Measurements from ENCODE around the gene AURKA.
A peak's percentile ranks its signal among the peaks of the same experiment; 100 is the strongest.
"Not testable (repeated sequence)": the region's sequence is repeated elsewhere in the genome, so short reads cannot be mapped to it uniquely, and the experiment has no call there.

AURKA gene

DNA sequence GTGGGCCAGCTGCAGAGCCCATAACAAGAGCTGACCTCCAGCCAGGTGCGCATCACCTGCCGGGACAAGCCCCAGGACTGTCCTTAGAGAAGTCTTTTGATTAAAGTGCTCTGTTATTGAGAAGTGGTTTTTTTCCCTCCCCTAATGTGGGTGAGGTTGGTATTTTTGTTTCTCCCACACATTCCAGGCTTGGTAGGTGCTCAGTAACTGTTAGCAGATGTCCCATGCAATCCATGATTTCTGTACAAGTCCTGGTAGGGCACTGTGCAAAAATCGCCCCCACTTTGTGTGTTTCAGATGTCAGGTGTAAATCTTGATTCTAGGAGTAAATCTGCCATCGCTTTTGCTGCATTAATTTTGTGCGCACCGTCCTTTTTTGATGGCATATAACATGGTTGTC, 28.5 kb downstream of the AURKA start:
- no peak for DNase-seq (ENCODE audit: low read depth)
- H3K4me3 ChIP-seq (ENCODE audit: low read depth, low read length) = no peak overlapping the region

DNA sequence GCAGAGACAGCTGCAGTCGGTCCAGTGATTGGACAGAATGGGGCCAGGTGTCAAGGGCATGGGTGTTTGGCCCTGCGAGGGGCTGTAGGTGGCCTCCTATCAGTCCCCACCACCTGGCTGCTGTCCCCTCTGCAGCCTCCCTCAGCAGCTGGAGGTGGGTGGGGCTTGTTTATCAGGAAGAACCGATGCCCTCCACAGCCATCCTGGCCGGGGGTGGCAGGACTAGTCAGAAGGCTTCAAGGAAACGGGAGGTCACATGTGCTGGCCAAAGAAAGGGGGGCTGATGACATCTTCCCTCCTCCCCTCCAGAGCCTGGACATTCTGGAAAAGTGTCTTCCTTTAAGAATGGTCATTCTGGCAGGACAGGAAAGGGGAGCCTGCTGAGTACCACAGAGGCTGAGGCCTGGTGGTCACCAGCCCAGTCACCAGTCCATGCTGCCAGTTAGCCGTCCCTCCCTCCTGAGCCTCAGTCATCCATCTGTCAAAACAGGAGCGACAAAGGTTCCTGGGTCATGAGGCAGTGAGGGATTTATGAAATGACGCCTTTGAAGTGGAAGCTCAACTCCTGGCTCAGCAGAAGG, 29.1 kb downstream of the AURKA start:
- DNase-seq (ENCODE audit: low read depth) = no peak
- no peak overlapping the region for H3K4me3 ChIP-seq (ENCODE audit: low read depth, low read length)

DNA sequence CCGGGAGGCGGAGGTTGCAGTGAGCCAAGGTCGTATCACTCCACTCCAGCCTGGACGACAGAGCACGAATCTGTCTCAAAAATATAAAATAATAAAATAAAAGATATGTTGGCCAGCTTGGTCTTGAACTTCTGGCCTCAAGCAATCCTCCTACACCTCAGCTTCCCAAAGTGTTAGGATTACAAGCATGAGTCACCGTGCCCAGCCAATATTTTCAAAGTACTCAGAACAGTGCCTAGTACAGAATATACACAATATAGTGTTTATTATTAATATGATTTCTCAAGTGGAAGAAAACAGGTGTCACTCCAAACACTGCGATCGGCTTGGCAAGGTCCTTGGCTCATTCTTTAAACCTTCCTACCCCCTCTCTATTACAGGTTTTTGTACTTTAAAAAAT, 30.1 kb downstream of the AURKA start:
- H3K4me3 ChIP-seq (ENCODE audit: low read depth, low read length) = no peak overlapping the region
- DNase-seq (ENCODE audit: low read depth) = no peak

DNA sequence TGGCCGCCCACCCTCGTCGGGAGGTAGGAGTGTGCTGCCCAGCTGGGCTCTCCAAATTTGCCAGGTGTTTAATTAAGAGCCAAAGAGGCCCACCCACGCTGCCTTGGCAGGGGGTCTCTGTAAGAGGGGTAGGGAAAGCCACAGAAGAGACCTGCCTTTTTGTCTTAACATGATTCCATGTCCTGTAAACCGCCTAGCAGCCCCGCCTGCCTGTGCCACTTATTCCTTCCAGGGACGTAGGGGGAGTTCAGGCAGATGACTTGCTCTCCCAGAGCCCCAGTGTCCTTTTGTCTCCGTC, 31.2 kb downstream of the AURKA start:
- DNase-seq (ENCODE audit: low read depth) = no peak
- H3K4me3 ChIP-seq (ENCODE audit: low read depth, low read length) = no peak overlapping the region

DNA sequence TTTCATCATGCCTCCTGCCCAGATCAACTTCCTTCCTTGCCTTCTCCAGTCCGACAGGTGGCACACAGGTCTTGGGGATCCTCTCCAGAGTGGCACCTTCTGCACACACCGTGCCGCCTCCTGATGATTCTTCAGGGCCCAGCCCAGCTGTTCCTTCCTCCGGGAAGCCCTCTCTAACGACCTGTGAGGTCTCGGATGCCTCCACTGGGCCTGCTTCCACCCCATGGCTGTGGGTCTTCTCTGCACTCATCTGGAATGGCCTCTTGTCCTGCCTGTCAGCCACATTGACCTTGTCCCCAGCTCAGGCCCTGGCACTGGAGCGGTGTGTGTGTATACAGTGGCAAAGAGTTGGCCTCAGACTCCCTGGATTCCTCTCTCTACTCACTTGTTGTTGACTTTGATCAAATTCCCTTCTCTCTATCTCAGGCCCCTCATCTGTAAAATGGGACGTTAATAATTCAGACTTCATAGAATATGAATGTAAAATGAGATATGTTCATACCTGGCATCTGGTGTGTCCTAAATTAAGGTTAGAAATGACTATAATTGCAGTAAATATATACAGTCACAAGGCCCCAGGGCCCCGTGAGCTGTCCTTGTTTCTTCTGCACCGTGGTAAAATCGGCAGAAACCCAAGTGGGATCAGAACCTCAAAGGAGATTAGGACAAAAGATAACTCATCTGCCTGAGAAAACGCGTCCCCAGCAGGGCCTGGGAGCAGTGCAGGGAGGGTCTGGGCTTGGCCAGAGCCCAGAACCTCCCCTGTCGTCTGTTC, 31.7 kb downstream of the AURKA start:
- peak overlapping the region; percentile 89 for H3K4me3 ChIP-seq (ENCODE audit: low read depth, low read length)
- DNase-seq (ENCODE audit: low read depth) = no peak

DNA sequence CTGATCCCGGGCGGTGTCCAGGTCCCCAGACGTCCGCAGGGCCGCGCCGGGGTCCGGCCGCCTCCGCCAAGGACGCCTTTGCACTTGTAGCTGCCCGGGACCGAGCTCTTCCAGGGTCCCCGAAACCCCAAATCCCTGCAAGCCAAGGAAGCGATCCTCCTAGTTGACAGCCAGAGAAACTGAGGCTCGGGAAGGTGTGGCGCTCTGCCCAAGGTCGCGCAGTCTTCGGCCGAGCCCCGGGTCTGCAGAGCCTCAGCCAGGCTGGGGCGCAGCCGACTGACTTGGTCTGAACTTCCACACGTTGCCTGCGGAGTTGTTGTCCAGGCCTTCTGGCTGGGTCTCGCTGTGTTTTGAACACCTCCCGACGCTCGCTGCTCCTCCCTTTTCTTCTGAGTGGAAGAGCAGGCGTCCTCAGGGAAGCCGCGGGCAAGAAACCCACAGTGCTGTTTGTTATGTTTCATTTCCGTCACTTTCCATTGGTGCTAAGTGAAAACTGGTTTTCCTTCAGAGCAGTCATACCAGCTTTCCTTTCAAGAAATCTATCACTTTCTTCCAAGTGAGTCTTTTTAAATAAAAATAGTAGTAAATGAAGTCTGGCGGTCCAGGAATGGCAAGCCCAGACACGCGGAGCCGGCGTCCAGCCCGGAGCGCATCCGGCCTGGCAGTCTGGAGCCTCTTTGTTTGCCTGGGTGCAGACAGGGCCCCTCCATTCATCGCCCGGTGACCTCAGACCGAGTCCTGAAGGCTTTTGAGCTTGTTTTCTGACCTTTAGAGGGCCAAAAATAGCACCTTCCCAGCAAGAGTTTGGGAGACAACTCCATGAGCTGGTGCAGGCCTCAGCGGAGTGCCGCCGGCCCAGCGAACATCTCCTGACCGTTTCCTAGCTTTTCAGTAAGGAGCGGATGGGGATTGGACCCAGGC, 32.5 kb downstream of the AURKA start:
- peak; percentile 36 for DNase-seq (ENCODE audit: low read depth)
- peak overlapping the region; percentile 89 for H3K4me3 ChIP-seq (ENCODE audit: low read depth, low read length)

DNA sequence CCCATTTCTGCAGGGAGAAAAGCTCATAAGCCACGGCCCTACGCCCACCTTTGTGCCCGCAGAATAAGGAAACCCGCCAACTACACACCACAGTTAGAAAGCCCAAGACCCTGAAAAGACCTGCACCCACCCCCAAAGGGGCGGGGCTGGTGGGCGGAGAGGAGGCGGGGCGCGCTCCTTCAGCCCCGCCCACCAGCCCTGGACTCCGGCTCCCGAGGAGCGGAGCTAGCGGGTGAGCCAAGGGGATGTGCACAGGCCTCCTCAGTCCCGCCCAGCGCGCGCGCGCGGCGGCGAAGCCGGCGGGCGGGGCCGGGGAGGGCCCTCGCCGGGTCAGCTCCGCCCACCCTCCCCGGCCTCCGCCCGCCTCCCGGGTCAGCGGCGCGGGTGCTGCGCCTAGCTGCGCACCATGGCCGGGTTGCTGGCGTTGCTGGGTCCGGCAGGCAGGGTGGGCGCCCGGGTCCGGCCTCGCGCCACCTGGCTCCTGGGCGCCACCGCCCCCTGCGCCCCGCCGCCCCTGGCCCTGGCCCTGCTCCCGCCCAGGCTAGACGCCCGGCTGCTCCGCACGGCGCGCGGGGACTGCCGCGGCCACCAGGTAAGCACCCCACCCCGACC, 33.3 kb downstream of the AURKA start, which contains the start of gene FAM210B:
FAM210B (plus strand) TSS at position 375 of the 612 bp plus-strand sequence; CDS start at position 407, 32 bp downstream.
- DNase-seq (ENCODE audit: low read depth) = peak; percentile 70
- peak within 1 kb of the TSS; percentile 89 for H3K4me3 ChIP-seq (ENCODE audit: low read depth, low read length)

DNA sequence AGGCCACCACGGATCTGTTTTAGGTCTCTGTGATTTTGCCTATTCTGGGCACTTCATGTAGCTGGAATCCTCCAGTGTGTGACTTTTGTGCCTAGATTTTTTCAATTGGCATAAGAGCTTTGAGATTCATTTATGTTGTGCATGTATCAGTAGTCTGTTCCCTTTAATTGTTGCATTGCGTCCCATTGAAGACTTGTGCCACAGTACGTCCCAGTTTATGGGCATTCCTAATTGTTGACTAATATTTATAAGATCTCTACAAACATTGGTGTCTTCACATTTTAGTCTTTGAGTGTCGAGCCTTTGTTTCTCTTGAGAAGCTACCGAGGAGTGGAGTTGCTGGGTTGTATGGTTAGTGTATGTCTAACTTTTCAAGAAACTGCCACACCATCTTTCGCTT, 33.9 kb downstream of the AURKA start:
- DNase-seq (ENCODE audit: low read depth) = no peak
- no peak overlapping the region for H3K4me3 ChIP-seq (ENCODE audit: low read depth, low read length)

DNA sequence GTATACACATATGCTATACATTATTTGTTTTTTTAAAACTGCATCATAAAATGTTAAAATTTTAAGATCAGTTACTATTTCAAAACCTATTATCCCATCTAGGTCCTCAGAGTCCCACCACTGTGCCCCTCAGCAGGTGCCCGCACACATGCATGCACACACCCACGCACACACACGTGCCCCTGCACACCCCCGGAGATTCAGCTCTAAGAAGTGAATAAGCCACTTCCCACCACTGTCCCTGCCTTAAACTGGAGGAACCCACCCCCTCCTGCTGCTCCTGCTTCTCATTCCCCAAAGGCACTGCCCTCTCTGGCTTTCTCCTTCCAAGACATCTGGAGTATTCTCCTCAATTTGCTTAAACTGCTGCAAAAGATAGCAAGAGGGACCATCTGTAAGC, 38.7 kb downstream of the AURKA start:
- DNase-seq (ENCODE audit: low read depth) = no peak

DNA sequence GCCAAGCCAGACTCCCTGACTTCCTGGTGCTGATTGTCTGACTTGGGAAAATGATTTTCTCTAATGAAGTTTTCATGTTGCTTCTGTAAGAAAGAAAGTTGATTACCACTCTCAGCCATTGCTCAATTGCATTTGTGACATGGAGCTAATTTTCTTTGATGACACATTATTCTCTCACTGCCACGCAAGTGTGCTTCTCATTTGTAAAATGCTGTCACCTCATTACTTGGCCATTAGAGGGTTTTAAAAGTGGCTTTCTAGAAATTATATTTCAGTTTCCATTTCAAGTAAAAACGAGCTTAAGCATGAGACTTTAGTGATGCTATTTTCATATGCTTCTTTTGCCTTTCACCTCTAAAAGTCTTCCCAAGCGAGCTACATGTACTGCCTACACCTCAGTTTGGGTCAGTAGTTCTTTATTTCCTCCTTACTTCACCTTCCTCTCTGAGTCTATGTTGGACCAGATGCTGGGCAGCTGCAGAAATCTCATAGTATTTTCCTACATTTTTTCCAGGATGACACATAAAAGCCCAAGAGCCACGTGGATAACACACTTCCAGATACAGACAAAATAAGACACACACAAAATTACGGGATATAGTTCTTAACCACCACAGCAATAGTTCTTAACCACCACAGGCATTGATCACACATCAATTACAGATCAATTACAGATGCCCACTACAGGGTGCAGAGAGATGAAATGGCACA, 39.5 kb downstream of the AURKA start:
- DNase-seq (ENCODE audit: low read depth) = no peak
- no peak overlapping the region for H3K4me3 ChIP-seq (ENCODE audit: low read depth, low read length)

More for the DNA sequence above, 38.7 kb downstream of the AURKA start:
- no peak overlapping the region for H3K4me3 ChIP-seq (ENCODE audit: low read depth, low read length)

DNA sequence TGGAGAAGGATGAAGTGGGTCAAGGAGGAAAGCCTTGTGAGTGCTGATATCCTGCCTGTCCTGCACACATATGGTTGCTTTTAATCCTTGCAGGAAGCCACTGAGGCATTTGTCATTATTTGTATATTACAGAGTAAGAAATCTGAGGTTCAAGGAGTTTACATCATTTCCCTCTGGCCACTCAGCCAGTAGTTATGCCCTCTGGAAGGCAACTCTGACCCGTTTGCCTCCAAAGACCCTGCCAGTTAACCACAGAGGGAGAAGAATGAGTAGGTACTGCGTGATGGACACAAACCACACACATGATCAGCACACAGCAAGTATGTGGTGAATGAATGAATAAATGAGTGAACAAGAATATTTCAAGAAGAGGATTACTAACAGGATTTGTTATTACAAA, 41.2 kb downstream of the AURKA start:
- no peak overlapping the region for H3K4me3 ChIP-seq (ENCODE audit: low read depth, low read length)
- DNase-seq (ENCODE audit: low read depth) = no peak

DNA sequence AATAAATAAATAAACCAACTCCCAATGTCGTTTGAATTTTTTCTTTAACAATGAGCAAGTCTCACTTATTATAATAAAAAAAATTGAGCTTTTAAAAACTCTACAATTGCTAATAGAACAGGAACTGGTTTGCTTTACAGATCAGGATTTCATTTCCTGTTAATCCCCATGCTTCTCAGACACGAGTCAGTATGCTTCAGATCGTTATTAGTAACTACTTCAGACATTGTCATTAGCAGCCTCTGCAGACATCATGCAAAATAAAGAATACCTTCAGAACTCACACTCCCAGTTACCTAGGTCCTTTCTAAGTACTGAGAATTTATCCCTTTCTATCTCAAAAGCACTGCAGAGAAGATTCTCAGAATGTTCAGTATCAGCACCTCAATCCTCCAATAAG, 43.3 kb downstream of the AURKA start:
- DNase-seq (ENCODE audit: low read depth) = no peak
- H3K4me3 ChIP-seq (ENCODE audit: low read depth, low read length) = no peak overlapping the region

DNA sequence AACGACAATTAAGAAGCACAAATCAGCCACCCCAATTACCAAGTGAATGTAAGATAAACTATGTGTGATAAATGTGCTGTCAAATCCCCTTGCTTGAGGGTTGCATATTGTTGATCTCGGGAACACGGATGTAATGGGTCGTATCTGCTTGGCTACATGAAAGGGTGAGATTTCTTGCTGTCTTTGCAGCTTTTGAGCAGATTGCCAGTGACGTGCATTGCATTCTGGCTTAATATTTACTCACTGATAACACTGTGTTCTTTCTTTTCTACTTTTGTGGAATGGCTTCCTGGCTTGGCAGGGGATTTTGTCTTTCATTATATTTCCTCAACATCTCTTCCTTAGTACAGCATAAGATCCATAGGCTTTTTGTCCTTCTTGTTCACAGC, 43.7 kb downstream of the AURKA start:
- no peak for DNase-seq (ENCODE audit: low read depth)
- H3K4me3 ChIP-seq (ENCODE audit: low read depth, low read length) = no peak overlapping the region

DNA sequence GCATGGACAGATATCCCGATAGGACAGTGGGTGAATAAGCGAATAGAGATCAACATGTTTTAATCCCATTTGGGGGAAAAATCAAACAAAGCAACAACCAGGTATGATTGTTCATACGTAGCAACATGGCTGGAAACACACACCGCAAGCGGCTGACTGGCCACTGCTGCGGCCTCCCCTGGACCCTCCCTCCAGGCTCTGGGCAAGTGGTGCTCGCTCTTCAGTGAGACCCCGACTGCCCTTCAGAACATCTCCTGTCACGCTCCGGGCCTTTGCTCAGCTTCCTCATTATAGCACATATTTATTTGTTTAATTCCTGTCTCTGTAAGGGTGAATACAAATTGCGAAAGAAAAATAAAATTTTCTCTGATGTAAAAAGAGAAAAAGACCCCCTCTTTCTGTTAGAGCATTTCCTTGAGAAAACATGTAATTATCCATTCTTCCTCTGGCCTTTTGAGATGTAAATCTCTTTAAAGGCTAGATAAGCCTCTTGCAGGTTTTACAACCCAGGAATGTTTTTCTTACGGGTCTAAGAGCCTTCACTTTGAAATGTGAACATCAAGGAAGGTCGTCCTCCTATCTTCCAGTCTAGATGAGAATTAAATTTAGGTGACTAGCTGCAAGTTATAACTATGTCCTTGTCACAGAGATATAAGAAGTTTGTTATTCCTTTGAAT, 44.2 kb downstream of the AURKA start:
- no peak for DNase-seq (ENCODE audit: low read depth)
- no peak overlapping the region for H3K4me3 ChIP-seq (ENCODE audit: low read depth, low read length)

DNA sequence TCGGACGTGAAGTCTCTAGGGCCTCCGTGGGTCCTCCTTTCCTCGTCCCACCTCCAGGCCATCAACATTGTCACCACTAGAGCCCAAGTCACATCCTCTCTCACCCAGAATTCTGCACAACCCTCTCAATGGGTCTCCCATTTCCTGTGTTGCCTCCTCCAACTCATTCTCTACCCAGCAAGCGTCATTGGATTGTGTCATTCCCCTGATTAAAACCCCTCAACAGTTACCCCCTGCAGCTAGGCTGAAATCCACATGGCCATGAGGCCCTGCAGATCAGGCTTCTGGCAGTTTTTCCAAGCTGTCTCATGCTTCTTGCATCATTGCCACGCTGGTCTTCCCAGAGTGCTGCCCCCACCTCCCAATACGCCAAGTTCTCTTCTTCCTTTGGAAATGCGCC, 46.1 kb downstream of the AURKA start:
- no peak overlapping the region for H3K4me3 ChIP-seq (ENCODE audit: low read depth, low read length)
- DNase-seq (ENCODE audit: low read depth) = no peak

DNA sequence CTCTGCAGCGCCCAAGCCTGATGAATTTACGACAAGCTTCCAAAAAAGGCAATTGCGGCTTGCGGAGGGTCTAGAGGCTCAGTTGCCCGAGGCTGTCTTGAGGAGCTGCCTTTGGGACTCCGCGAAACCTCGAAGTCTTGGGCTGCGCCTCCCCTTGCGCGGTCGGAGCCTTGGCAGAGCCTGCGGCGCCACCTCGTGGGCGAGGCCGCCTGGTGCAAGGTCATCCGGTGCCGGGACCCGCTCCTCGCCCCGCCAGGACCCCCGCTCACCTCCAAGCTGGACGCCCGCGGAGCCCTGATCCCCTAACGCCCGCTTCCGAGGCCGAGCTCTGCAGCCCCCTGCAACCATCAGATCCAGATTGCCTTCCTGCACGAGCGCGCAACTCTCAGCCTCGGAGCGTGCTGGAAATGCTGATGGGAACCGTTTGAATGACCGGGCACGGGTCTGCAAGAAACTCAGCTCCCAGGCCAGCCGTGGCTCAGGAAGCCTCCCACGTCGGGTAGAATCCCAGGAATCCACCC, 48.1 kb downstream of the AURKA start:
- H3K4me3 ChIP-seq (ENCODE audit: low read depth, low read length) = peak overlapping the region; percentile 27
- no peak for DNase-seq (ENCODE audit: low read depth)

DNA sequence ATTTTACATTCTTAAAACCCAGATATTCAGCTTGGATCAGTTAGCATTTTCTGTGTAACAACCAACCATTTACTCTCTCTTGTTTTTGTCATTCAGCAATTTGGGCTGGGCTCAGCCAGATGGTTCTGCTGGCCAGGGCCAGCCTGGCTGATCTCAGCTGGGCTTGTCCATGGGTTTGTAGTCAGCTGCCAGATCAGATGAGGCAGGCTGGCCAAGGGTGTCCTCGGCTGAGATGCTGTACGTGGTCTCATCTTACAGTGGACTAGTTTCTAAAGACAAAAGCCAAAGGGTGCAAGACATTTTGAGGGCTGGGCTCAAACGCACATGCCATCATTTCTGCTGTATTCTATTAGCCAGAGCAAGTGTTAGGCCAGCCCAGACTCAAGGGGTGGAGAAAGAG, 49.2 kb downstream of the AURKA start:
- no peak for DNase-seq (ENCODE audit: low read depth)
- H3K4me3 ChIP-seq (ENCODE audit: low read depth, low read length) = no peak overlapping the region

DNA sequence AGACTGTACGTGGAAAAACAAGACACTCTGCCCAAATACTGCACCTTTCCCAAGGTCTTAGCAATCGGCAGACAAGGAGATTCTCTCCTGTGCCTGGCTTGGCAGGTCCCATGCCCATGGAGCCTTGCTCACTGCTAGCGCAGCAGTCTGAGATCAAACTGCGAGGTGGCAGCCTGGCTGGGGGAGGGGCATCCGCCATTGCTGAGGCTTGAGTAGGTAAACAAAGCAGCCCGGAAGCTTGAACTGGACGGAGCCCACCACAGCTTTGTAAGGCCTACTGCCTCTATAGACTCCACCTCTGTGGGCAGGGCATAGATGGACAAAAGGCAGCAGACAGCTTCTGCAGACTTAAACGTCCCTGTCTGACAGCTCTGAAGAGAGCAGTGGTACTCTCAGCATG, 55.3 kb downstream of the AURKA start:
- DNase-seq (ENCODE audit: low read depth); H3K4me3 ChIP-seq (ENCODE audit: low read depth, low read length): not testable (repeated sequence)

DNA sequence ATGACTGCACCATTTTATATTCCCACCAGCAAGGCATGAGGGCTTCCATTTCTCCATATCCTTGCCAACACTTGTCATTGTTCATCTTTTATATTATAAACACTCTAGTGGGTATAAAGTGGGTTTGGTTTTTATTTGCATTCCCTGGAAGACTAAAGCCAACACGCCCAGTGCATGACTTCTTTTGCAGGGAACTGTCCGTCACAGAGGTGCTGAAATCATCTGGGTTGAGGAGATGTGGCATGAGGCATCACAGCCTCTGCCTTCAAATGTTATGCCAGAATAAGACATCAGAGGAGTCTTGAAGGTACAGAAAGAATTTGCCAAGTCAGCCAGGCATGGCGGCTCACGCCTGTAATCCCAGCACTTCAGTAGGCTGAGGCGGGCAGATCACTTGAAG, 63.2 kb downstream of the AURKA start:
- no peak for DNase-seq (ENCODE audit: low read depth)
- no peak overlapping the region for H3K4me3 ChIP-seq (ENCODE audit: low read depth, low read length)

All from skeletal muscle cell (primary cell).